IMR-90 (cell line): ENCODE results near the gene CDHR3. TPM values are rescaled to one million over a fixed set of nuclear protein-coding genes. Genes with fewer than 3 reads are reported as not detected.

Experiments
- ATAC-seq: fragments of 200-7000 bp; cut with Tn5 transposase; 2 replicates; pipeline ENCODE4 v1.9.1; 2020; ENCODE audit warnings: low read depth, mild to moderate bottlenecking, moderate library complexity
- BruUV-seq: library from RNA; stranded (reverse); fragments of 400-500 nt; replicated peaks from 2 replicates; lab custom pipeline; 2021; lab: Mats Ljungman, UMichigan
- CTCF ChIA-PET: fragments of 300-600 bp; formaldehyde crosslinking; extraction: SDS; loops from one replicate; lab custom pipeline; 2021; ENCODE audit warnings: antibody characterized with exemption; lab: Yijun Ruan, JAX
- POLR2A ChIA-PET: fragments of 300-600 bp; sonication (Branson Sonifier 250); formaldehyde crosslinking; loops from one replicate; lab custom pipeline; 2022; ENCODE audit warnings: antibody characterized with exemption; ENCODE audit not compliant: unreplicated experiment; lab: Charles Lee
- DNase-seq: peaks from one replicate; pipeline ENCODE4 v3.0.0; 2013
- H2AFZ ChIP-seq: replicated peaks from 2 replicates; pipeline ENCODE3; 2013; ENCODE audit warnings: low read length, mild to moderate bottlenecking; ENCODE audit not compliant: poor library complexity
- H2AK5ac ChIP-seq: 2 replicates; pipeline ENCODE4 v1.6.1; 2013; ENCODE audit warnings: low read depth, low read length, inconsistent platforms
- H2AK9ac ChIP-seq: replicated peaks from 2 replicates; pipeline ENCODE3; 2013; ENCODE audit warnings: mild to moderate bottlenecking, low read depth, low read length, moderate library complexity; ENCODE audit not compliant: poor library complexity
- H2BK120ac ChIP-seq: 2 replicates; pipeline ENCODE4 v1.6.1; 2013; ENCODE audit warnings: low read depth, low read length, inconsistent platforms
- H2BK15ac ChIP-seq: 3 replicates; pipeline ENCODE4 v1.6.1; 2013; ENCODE audit warnings: low read depth, low read length, inconsistent platforms
- H2BK20ac ChIP-seq: 2 replicates; pipeline ENCODE4 v1.6.1; 2013; ENCODE audit warnings: low read depth, mild to moderate bottlenecking, inconsistent platforms, low read length, moderate library complexity
- H2BK5ac ChIP-seq: 2 replicates; pipeline ENCODE4 v1.6.1; 2013; ENCODE audit warnings: mild to moderate bottlenecking, low read depth, low read length, inconsistent platforms; ENCODE audit not compliant: poor library complexity, severe bottlenecking
- H3K14ac ChIP-seq: replicated peaks from 2 replicates; pipeline ENCODE4 v1.6.1; 2013; ENCODE audit warnings: low read depth, low read length, inconsistent platforms
- H3K18ac ChIP-seq: 2 replicates; pipeline ENCODE4 v1.6.1; 2013; ENCODE audit warnings: low read depth, low read length, control low read depth
- H3K23ac ChIP-seq: 2 replicates; pipeline ENCODE4 v1.6.1; 2013; ENCODE audit warnings: low read depth, low read length, inconsistent platforms
- H3K27ac ChIP-seq: 2 replicates; pipeline ENCODE4 v1.5.1; 2013; ENCODE audit warnings: mild to moderate bottlenecking, control low read depth, low read length; ENCODE audit not compliant: insufficient read depth
- H3K27me3 ChIP-seq: 2 replicates; pipeline ENCODE4 v1.6.1; 2013; ENCODE audit warnings: low read length; ENCODE audit not compliant: control insufficient read depth, insufficient read depth
- H3K36me3 ChIP-seq: 2 replicates; pipeline ENCODE4 v1.6.1; 2013; ENCODE audit warnings: low read length, mixed read lengths; ENCODE audit not compliant: control insufficient read depth, insufficient read depth
- H3K4ac ChIP-seq: 2 replicates; pipeline ENCODE4 v1.6.1; 2013; ENCODE audit warnings: low read depth, low read length, inconsistent platforms
- H3K4me1 ChIP-seq: 2 replicates; pipeline ENCODE4 v1.6.1; 2013; ENCODE audit warnings: low read length, mixed read lengths; ENCODE audit not compliant: control insufficient read depth, insufficient read depth
- H3K4me2 ChIP-seq: 2 replicates; pipeline ENCODE4 v1.6.1; 2013; ENCODE audit warnings: low read depth, mild to moderate bottlenecking, control low read depth, low read length, moderate library complexity
- H3K4me3 ChIP-seq: 2 replicates; pipeline ENCODE4 v1.5.1; 2013; ENCODE audit warnings: low read depth, mild to moderate bottlenecking, control low read depth, low read length, moderate library complexity; ENCODE audit not compliant: insufficient read depth
- H3K56ac ChIP-seq: 2 replicates; pipeline ENCODE4 v1.6.1; 2013; ENCODE audit warnings: low read length, inconsistent platforms; ENCODE audit not compliant: insufficient read depth; ENCODE audit errors: extremely low read depth
- H3K79me1 ChIP-seq, 2 experiments: 2 replicates each; pipeline ENCODE4 v1.6.1; 2013; ENCODE audit warnings: low read length in 2 of 2, inconsistent platforms in 1 of 2, low read depth in 1 of 2
- H3K9ac ChIP-seq: 2 replicates; pipeline ENCODE4 v1.6.1; 2013; ENCODE audit warnings: low read depth, low read length, control low read depth
- H3K9me1 ChIP-seq: 2 replicates; pipeline ENCODE4 v1.6.1; 2013; ENCODE audit warnings: low read length, inconsistent platforms; ENCODE audit not compliant: insufficient read depth
- H3K9me3 ChIP-seq: 2 replicates; pipeline ENCODE4 v1.6.1; 2013; ENCODE audit warnings: low read length; ENCODE audit not compliant: control insufficient read depth, insufficient read depth
- H4K20me1 ChIP-seq: 2 replicates; pipeline ENCODE4 v1.6.1; 2013; ENCODE audit warnings: low read length, inconsistent platforms; ENCODE audit not compliant: insufficient read depth
- H4K5ac ChIP-seq: 2 replicates; pipeline ENCODE4 v1.6.1; 2013; ENCODE audit warnings: mild to moderate bottlenecking, low read depth, low read length, control low read depth
- H4K8ac ChIP-seq, 2 experiments: 2 replicates each; pipeline ENCODE4 v1.6.1; 2013; ENCODE audit warnings: low read depth in 2 of 2, low read length in 2 of 2, control low read depth in 1 of 2, inconsistent platforms in 1 of 2
- H4K91ac ChIP-seq: 2 replicates; pipeline ENCODE4 v1.6.1; 2013; ENCODE audit warnings: low read depth, low read length, inconsistent platforms; ENCODE audit not compliant: insufficient read depth
- CHD1 ChIP-seq: IDR thresholded peaks from 2 replicates; pipeline ENCODE4 v1.6.1; 2012; ENCODE audit warnings: low read depth, low read length, improper control_type of control experiment
- FOS ChIP-seq: fragments of 150-350 bp; IDR thresholded peaks from 2 replicates; pipeline ENCODE4 v1.6.1; 2016; ENCODE audit warnings: low read depth, low read length
- MAFK ChIP-seq: IDR thresholded peaks from 2 replicates; pipeline ENCODE4 v1.6.1; 2012; ENCODE audit warnings: low read depth, low read length, improper control_type of control experiment
- NFE2L2 ChIP-seq: fragments of 150-350 bp; IDR thresholded peaks from 2 replicates; pipeline ENCODE4 v1.6.1; 2016; ENCODE audit warnings: low read depth, mild to moderate bottlenecking, low read length
- POLR2A ChIP-seq: IDR thresholded peaks from 2 replicates; pipeline ENCODE4 v1.6.1; 2012; ENCODE audit warnings: mild to moderate bottlenecking, low read depth, low read length
- RCOR1 ChIP-seq: IDR thresholded peaks from 2 replicates; pipeline ENCODE4 v1.6.1; 2012; ENCODE audit warnings: mild to moderate bottlenecking, low read length, improper control_type of control experiment; ENCODE audit not compliant: insufficient replicate concordance
- RFX5 ChIP-seq: IDR thresholded peaks from 2 replicates; pipeline ENCODE4 v1.8.0; 2012; ENCODE audit warnings: low read depth, mild to moderate bottlenecking, low read length, moderate library complexity
- SMC3 ChIP-seq: fragments of 150-350 bp; IDR thresholded peaks from 2 replicates; pipeline ENCODE4 v1.6.1; 2016; ENCODE audit warnings: low read depth, mild to moderate bottlenecking, antibody characterized with exemption, low read length, moderate library complexity
- WGBS, 2 experiments: methylation state at CpG; one replicate each; pipeline versions ENCODE4 v1.1.5 to v1.1.7; 2013; ENCODE audit warnings: missing lambda C conversion rate in 2 of 2; ENCODE audit not compliant: insufficient read length in 1 of 2; ENCODE audit errors: extremely low coverage in 2 of 2; 5-methylcytosine and 5-hydroxymethylcytosine counted together
- dilution Hi-C: fragments of 300-500 bp; cut with HindIII; formaldehyde crosslinking; loops from one replicate; pipeline ENCODE4 v1.14.3; 2018; ENCODE audit warnings: low sequenced_read_pairs; ENCODE audit not compliant: unreplicated experiment
- in situ Hi-C: fragments of 300-500 bp; cut with MboI; formaldehyde crosslinking; loops from 3 replicates; pipeline ENCODE4 v1.14.3; 2019; ENCODE audit warnings: low sequenced_read_pairs, inconsistent platforms, mixed read lengths
- intact Hi-C: fragments of 100-400 bp; cut with micrococcal nuclease; formaldehyde crosslinking; loops from 2 replicates; pipeline ENCODE4 v1.10.0; 2022
- polyA plus RNA-seq, 3 experiments: library from polyadenylated mRNA; depleted of rRNA; stranded (reverse); fragments of >200 nt; gene quantifications; 2 replicates each; pipeline ENCODE4 v1.2.3, GENCODE V29; 2012; ENCODE audit warnings: low replicate concordance in 1 of 3
- total RNA-seq: library from RNA; depleted of rRNA; stranded (reverse); fragments of >200 nt; gene quantifications from 2 replicates; pipeline ENCODE4 v1.2.3, GENCODE V29; 2012

CDHR3 gene
- total and polyA plus RNA-seq, 2 of the 4 experiments (the other 2 are of a cell fraction) = 0.96 to 1.6 TPM

- TF ChIP-seq RFX5 = no peak
- TF ChIP-seq CHD1 = no peak
- TF ChIP-seq POLR2A = no peak
- TF ChIP-seq RCOR1 = no peak
- no peak for TF ChIP-seq FOS
Measured at GRCh38 chr7:106048706-106049020, 85.6 kb downstream of the CDHR3 start (continued).

- Histone ChIP-seq H4K5ac (no peak overlapping the region), H3K9ac (no peak overlapping the region), H3K36me3 (no peaks in the 10 kb centered on the region), H2AK5ac (no peak overlapping the region), H3K4me2 (no peak overlapping the region), H3K4me3 (no peak overlapping the region), H3K9me3 (no peaks in the 10 kb centered on the region), H3K14ac (no peak overlapping the region), H3K56ac (no peak overlapping the region), H2BK20ac (no peak overlapping the region), H3K27ac (no peak overlapping the region), H4K91ac (no peak overlapping the region), H4K8ac (no peak overlapping the region), H2BK120ac (no peak overlapping the region), H2BK15ac (no peak overlapping the region), H3K79me1 (no peaks in the 10 kb centered on the region), H2AK9ac (no peak overlapping the region), H3K4me1 (peaks cover 7% of the 10 kb centered on the region), H3K9me1 (0 out of 2 replicates have a peak, but pooled peaks cover 2% of the 10 kb centered on the region), H3K4ac (no peak overlapping the region), H2BK5ac (no peak overlapping the region), H4K20me1 (no peaks in the 10 kb centered on the region), H3K23ac (no peak overlapping the region), H3K27me3 (peaks cover 20% of the 10 kb centered on the region), H2AFZ (peak overlapping the region; percentile 24), H3K18ac (no peak overlapping the region)
- no peak for DNase-seq
- intact Hi-C loops (loop anchor here (10.0 kb wide), 2 partner anchors 464 to 904 kb away; partner anchors contain the start of gene EFCAB10), in situ Hi-C loops (no loop called here), dilution Hi-C loops (no loop called here)
- 40% methylated on average over 1 of the region's 9 CpGs; no CpG with 5 or more reads in 1 of the 2 experiments for WGBS, 2 experiments
- no peak for ATAC-seq
- BruUV-seq = no TSS peak
- CTCF ChIA-PET = interaction anchor here (3.1 kb wide), 1 partner anchor 105 kb away, joined by 18 read pairs; no protein-coding TSS in a partner anchor
- POLR2A ChIA-PET = no interaction called here
- TF ChIP-seq SMC3 (no peak), CHD1 (no peak), MAFK (no peak), RFX5 (no peak), NFE2L2 (no peak)
Measured at GRCh38 chr7:106049139-106049752, 86.2 kb downstream of the CDHR3 start.
